ENCODE results near the gene PKP4. TPM values are rescaled to one million over a fixed set of nuclear protein-coding genes. Genes with fewer than 3 reads are reported as not detected.

Gene PKP4
- total and polyA plus RNA-seq, 2 of the 8 experiments (the other 6 are each of a cell fraction or from before 2014, with no cell fraction given): 48.2 to 88.0 TPM

DNA sequence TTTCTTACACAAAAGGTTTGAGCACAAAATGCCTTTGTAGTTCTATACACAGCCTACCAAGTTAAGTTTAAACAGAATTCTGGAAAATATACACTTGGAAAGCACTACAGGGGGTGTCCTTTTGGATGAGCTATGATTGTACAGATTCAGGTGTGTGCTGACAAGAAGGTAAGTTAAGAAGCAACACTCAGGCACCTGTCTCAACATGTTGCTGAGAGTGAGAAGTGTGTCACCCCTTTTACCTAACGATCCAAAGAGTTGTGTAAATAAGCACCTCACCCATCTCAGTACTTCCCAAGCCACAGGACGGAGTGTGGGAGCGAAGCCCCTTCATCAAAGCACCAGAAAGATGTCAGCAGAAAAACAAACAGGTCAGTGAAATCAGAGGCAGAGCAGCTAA is 228.9 kb downstream of the PKP4 start:
- no peak for DNase-seq (ENCODE audit: low read depth in 1 of 2, low spot score in 2 of 2)
- Histone ChIP-seq H2BK12ac (ENCODE audit: low read depth, low read length) (no peak overlapping the region), H3K18ac (ENCODE audit: extremely low read depth, low read length) (no peak overlapping the region), H2BK20ac (ENCODE audit: low read length) (no peak overlapping the region), H3K14ac (ENCODE audit: insufficient read length) (no peak overlapping the region), H2BK5ac (ENCODE audit: low read depth, low read length) (no peak overlapping the region), H3K4ac (replicated peaks; ENCODE audit: insufficient read length, low read depth, low read length) (no peak overlapping the region), H2BK120ac (replicated peaks; ENCODE audit: low read depth, low read length) (no peak overlapping the region), H4K8ac (ENCODE audit: extremely low read depth, insufficient read depth, low read length) (no peak overlapping the region), H3K9me3 (ENCODE audit: insufficient read depth in 2 of 2, low read depth in 1 of 2, low read length in 1 of 2) (no peaks in the 10 kb centered on the region), H4K20me1 (replicated peaks in 1 of 2; ENCODE audit: control insufficient read depth in 1 of 2, insufficient read depth in 2 of 2, low read length in 2 of 2) (no peaks in the 10 kb centered on the region), H4K91ac (replicated peaks; ENCODE audit: insufficient read length, low read length) (no peak overlapping the region), H3K36me3 (ENCODE audit: control insufficient read depth in 2 of 4, insufficient read depth in 4 of 4, low read length in 3 of 4) (peaks cover 0 to 5% (median 1%) of the 10 kb centered on the region in 4 experiments; a peak in 2 of 8 replicates), H3K9ac (replicated peaks in 1 of 4; ENCODE audit: extremely low read depth in 1 of 4, low read depth in 3 of 4, low read length in 3 of 4) (no peak overlapping the region), H3K4me1 (replicated peaks in 1 of 4; ENCODE audit: control insufficient read depth in 3 of 4, insufficient read depth in 4 of 4, low read length in 3 of 4) (no peaks in the 10 kb centered on the region; a peak in 2 of 7 replicates), H2BK15ac (ENCODE audit: low read length) (no peak overlapping the region), H3K79me2 (ENCODE audit: control insufficient read depth in 1 of 2, insufficient read depth in 2 of 2, low read length in 2 of 2) (no peaks in the 10 kb centered on the region), H3K4me2 (ENCODE audit: insufficient read depth in 1 of 2, low read depth in 2 of 2, low read length in 2 of 2) (no peak overlapping the region), H3K27ac (ENCODE audit: low read depth, low read length) (no peak overlapping the region), H2AFZ (ENCODE audit: low read length) (no peak overlapping the region), H3K23me2 (ENCODE audit: low read depth, low read length) (no peaks in the 10 kb centered on the region; the same call in 1 of the 2 replicates), H3K4me3 (ENCODE audit: extremely low read depth in 1 of 4, insufficient read depth in 2 of 4, low read depth in 3 of 4, low read length in 4 of 4) (no peak overlapping the region), H3K27me3 (replicated peaks in 1 of 4; ENCODE audit: control insufficient read depth in 3 of 4, extremely low read depth in 1 of 4, insufficient read depth in 3 of 4, low read length in 3 of 4) (no peaks in the 10 kb centered on the region), H2AK5ac (ENCODE audit: low read depth, low read length) (no peak overlapping the region), H4K5ac (ENCODE audit: insufficient read length, low read depth, low read length) (no peak overlapping the region), H3K79me1 (ENCODE audit: low read depth, low read length) (no peaks in the 10 kb centered on the region), H3K23ac (ENCODE audit: insufficient read length) (no peak overlapping the region), H3K56ac (replicated peaks; ENCODE audit: insufficient read length, low read depth, low read length) (no peak overlapping the region)
- FAIRE-seq: no peak
- POLR2A ChIA-PET (ENCODE audit: partially characterized antibody): interaction anchor here (0.6 kb wide), 1 partner anchor 110 kb away, joined by 3 read pairs; no protein-coding TSS in a partner anchor
- 59% methylated on average over 3 of the region's 3 CpGs; no CpG with 5 or more reads in 1 of the 2 experiments for WGBS, 2 experiments (ENCODE audit: extremely low coverage in 1 of 2, insufficient coverage in 1 of 2, insufficient read length in 1 of 2, insufficient replicate concordance in 2 of 2, low coverage in 1 of 2, low lambda C conversion rate in 2 of 2, missing lambda C conversion rate in 1 of 2)
- no peak for TF ChIP-seq HDAC6 (IDR thresholded peaks at IDR 0.05; ENCODE audit: low read depth, low read length)
- TF ChIP-seq RXRA (IDR thresholded peaks at IDR 0.05; ENCODE audit: insufficient read depth, low read depth, low read length): no peak
- TF ChIP-seq, protein P1, sequence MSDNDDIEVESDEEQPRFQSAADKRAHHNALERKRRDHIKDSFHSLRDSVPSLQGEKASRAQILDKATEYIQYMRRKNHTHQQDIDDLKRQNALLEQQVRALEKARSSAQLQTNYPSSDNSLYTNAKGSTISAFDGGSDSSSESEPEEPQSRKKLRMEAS (IDR thresholded peaks at IDR 0.05): no peak
- TF ChIP-seq MAFK (IDR thresholded peaks at IDR 0.05; ENCODE audit: low read depth, low read length): no peak
- TF ChIP-seq JUN (IDR thresholded peaks at IDR 0.05; ENCODE audit: low read depth, low read length): no peak
- no peak for TF ChIP-seq RNF2 (IDR thresholded peaks at IDR 0.05; ENCODE audit: borderline replicate concordance, low read depth, low read length, missing control alignments, poor library complexity, severe bottlenecking)
- TF ChIP-seq JUND (IDR thresholded peaks at IDR 0.05; ENCODE audit: low read length): no peak
- no peak for TF ChIP-seq PHF8 (conservative IDR thresholded peaks at IDR 0.05; ENCODE audit: low read depth, low read length)
- CTCF ChIA-PET (ENCODE audit: partially characterized antibody): interaction anchor here (0.6 to 2.5 kb wide), 3 partner anchors 39 to 1188 kb away, joined by 3 to 12 read pairs (median 3); no protein-coding TSS in a partner anchor
